Stimulated activated CD8-positive, alpha-beta memory T cell treated with anti-CD3 and anti-CD28 coated beads, Interleukin-7, amount 100 ng/mL, for 48 hours (primary cell): ENCODE results near the gene CNST.

Source experiments
- DNase-seq, 2 donors: peaks; one replicate each; pipeline ENCODE4 v3.0.0-alpha.2; 2020; ENCODE audit warnings: low read depth in 1 of 2; ENCODE audit errors: extremely low read depth in 1 of 2

Gene CNST, protein sequence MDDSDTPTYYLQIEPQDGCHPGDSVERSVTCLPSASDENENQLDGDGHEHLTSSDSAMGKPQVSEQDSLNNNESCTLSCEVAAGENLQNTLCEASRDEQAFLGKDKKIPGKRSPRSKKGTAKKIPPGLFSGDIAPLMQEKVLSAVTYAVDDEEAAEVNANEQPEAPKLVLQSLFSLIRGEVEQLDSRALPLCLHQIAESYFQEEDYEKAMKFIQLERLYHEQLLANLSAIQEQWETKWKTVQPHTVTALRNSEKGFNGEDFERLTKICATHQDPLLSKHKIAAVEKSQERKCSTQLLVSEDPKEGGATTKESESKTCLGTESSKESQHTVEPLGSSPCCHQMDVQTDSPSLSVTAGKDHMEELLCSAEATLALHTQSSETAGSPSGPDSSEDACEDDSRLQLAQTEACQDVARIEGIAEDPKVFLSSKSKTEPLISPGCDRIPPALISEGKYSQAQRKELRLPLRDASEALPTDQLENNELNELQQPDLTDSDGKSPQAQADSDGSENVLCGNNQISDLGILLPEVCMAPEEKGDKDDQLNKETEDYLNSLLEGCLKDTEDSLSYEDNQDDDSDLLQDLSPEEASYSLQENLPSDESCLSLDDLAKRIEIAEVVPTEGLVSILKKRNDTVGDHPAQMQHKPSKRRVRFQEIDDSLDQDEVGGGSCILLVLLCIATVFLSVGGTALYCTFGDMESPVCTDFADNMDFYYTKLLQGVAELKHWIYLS

DNA sequence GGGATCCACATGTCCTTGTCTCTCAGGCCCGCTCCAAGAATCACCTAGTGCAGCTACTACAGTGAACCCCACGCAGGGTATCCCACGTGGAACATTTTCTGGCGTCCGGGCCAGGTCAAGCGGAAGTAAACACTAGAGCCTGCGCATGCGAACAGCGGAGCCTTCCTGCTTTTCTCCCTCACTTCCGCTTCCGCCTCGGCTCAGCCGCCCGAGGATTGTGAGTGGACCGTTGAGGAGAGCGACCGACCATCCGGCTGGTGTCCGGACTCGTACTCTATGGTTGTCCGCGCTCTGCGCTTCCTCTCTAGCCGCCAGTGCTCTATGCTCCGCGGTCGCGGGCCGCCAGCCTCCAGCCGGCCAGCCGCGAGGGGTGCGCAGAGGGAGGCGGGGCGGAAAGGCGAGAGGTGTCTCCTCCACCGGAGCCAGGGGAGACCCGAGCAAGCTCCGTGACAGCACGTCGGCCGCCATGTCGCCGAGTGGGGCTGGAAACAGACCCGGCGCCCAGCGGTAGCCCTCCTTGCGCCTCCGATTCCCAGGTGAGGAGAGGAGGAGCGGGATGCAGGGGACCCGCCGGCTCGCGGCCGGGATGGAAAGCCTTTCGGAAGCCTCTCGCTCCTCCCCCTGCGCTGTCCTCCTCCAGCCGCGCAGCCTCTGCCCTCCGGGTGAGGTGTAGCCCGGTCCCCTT is at the start of gene CNST, which contains the start of gene TFB2M:
TSS of gene CNST (plus strand) at position 329 of the 685 bp plus-strand sequence. CDS start 25,107 bp downstream, outside the sequence.
TSS of gene TFB2M (minus strand) at position 134 of the 685 bp plus-strand sequence. CDS start at position 11, 123 bp downstream.
- DNase-seq = peak; percentile 95

DNA sequence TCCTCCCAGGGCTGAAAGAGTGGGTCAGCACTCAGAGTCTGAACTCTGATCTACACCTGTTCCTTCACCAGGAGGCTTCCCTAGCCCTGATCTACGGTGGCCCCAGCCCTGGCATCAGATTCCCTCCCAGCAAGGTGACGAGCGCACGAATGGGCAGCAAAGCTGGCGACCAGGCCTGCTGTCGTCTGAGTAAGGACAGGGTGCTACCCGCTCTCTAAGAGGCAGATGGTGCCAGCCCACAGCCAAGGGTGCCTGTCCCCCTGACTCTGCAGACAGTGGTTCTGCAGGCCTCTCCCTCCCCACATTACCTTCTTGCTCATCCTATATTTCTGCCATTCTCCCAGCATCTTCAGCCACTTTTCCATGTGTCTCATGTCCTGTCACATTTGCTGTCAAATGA is 48.9 kb upstream of the CNST start:
- no peak for DNase-seq

DNA sequence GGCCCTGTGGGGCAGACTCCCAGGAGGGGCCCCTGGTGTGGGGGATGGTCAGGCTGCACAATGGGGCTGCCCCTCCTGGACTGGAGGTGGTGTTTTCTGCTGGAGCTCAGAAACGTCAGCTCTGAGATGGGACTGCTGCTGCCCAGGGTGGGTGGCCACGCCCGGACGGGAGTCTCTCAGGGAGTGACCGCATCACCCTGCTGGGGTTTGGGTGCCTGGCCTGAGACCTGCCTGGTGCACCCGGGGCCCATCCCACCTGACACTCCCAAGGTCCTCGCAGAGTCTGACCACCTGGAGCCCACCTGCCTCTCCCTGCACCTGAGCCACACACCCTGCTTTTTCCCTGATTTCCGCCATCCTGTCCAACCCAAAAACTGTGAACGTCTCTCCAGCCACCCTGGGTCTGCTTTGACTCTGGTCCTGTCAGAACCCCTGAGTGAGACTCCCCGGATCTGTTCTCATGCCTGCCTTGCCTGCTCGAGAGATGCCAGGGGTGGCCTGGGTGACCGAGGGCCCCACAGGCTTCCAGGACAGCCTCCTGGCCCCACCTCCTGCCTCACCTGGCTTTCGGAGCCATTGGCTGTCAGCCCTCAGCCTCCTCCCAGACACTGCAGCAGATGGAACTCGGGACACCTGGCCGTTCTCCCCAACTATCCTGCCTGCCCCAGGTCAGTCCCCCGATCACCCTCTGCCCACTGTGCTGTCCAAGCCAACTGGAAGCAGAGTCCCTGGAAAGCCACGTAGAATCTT is 47.6 kb upstream of the CNST start:
- no peak for DNase-seq

DNA sequence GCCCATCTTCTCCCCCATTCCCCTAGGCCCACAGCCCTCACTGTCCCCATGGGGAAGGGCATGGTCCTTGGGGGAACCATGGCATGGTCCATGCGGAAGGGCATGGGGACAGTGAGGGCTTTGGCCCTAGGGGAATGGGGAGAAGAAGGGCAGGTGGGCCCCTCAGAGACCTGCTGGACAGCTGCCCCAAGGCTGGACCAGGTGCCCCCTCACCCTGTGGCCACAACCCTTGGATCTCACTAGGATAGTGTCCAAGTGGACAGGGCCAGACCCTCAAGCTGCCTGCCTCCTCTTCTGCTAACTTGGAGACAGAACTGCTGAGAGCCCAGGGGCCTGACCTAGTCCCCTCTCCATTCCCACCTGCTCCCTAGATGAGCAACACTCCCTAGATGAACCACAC is 46.7 kb upstream of the CNST start:
- no peak for DNase-seq

DNA sequence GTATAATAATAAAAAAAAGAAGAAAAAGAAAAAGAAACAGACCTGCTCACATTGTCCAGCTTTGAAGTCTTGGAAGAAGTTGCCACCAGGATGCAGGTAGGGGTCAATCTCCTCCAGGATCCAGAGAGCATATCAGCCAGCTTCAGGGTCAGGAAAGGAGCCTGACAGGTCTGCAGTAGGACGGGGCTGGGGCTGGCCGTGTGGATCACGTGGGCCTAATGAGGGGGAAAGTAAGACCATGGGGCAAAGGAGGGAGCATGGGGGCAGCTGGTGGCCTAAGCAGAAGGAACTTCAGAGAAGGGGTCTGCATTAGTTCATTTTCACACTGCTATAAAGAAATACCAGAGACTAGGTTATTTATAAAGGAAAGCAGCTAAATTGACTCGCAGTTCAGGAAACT is 39.9 kb upstream of the CNST start:
- no peak for DNase-seq

DNA sequence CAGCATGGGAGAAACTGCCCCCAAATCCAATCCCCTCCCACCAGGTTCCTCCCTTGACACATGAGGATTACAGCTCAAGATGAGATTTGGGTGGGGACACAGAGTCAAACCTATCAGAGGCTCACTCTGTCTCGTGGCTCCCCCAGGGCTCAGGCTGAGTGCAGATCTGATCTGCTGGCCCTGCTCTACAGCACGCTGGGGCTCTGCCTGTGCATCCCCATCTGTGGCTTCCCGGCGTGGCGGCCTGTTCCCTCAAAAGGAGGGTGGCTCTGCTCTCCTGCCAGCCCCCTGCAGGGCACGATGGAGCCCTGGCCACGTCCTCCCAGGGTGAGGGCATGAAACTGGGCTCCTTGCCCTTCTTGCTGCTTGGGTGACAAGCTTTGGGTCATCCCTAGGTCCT is 39.3 kb upstream of the CNST start:
- DNase-seq = no peak

DNA sequence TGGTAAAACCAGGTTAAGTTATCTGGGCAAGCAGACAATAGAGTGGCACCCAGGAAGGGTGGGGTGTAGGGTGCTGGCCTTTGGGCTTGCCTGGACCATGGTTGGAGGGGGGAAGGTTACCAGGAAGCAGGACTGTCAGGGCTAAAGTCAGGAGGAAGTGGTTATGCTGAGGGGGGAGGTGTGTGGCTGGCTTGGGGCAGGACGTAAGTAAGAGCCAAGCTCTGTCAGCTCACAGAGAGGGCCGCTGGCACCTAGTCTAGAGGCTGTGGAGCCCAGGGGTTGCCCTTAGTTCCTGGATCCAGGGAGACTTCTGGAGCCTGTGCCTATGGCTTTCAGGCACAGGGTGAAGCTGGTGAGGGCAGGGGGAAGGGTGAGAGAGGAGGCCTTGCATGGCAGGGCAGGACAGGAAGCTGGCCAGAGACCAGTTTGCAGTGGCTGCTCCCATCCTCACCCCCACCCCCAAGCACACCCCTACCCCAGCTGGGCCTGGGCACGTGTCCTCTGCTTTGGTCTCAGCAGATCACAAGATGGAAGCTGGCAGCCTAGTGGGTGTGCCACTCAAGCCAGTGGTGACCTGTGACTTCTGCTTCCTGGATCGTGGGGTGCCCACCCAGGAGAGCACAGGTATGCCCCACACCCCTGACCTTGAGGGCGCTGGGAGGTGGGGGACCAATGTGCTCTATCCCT is 38.7 kb upstream of the CNST start:
- no peak for DNase-seq

DNA sequence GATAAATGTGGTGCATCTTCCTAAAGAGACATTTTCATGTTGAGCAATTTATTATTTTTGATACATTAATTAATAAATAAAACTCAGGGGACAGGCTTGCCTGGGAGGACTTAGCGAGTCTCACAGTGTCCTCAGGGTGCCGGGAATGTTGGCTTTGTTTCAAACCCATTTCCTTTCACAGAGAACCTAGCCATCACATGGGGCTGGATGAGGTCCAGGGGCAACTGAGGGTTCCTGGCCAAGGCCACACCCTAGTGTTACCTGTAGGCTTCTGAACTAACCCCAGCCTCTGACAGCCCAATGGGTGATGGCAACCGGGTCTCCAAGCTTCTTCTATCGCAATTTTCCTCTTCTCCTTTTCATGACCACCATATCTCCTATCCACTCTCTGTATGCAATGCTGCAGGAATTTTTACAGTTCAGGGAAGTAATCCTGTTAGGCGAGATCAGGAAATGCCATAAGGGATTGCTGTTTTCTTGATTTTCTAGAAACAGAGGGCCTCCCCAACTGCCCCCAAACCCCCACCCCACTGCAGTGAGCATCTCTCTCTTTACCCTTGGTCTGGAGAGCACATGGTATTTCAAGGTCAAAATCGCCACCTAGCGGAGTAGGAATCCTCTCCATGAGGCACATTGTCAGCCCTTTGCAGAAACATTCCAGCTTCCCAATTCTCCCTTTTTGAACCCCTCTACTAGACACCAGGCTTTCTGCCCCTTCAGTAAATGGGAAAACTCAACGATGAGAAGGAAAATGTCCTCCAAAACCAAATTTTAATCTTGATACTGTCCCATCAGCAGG is 37.1 kb upstream of the CNST start:
- no peak for DNase-seq

DNA sequence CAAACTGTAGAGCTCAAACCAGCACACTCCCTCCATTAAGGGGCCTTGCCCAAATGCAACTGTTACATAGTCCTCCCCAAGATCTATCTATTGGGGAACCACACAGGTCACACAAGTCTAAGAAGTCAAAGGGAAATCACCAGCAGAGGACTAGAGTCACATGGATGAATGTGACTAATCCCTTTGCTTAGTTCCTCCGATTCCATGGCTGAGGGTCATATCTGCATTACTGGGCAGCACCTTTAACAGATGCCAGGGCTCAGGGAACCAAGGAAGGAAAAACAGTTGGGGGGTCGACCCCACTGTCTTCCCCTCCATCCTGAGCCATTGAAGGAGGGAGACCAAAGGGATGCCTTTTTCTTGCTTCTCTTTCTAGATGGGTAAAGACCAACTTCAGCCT is 35.8 kb upstream of the CNST start:
- no peak for DNase-seq

DNA sequence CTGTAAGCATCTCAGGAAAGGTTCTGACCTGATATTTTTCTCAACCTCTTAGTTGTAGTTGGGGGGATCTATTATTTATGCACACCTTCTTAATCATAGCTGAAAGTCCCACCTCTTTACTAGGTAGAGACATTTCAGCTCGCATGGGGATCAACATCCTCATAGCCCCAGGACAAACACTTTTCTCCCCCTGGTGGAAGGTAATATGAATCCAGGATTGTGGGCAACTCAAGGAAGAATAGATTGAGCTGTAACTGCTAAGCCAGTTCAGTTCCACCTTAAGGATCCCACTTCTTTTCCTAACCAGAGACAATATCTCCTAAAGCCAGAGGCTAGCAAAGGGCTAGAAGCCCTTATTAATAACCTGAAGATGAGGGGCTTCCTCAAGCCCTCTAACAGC is 33.7 kb upstream of the CNST start:
- no peak for DNase-seq

DNA sequence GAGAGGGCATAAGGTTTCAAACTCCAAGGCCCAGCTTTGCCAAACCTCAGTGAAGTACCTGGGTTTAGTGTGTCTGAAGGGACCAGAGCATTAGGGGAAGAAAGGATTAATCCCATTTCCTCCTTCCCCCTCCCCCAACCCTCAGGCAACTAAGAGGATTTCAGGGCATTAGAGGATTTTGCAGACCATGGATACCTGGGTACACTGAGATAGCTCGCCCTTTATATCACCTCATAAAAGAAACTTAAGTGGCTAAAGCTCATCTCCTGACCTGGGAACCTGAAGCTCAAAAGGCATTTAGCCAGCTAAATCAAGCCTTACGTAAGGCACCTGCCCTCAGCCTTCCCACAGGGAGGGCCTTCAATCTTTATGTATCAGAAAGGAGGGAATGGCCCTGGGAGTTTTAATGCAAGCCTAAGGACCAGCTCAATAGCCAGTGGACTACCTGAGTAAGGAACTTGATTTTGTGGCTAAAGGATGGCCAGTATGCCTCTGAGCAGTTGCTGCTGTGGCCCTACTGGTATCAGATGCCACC is 32.8 kb upstream of the CNST start:
- no peak for DNase-seq

DNA sequence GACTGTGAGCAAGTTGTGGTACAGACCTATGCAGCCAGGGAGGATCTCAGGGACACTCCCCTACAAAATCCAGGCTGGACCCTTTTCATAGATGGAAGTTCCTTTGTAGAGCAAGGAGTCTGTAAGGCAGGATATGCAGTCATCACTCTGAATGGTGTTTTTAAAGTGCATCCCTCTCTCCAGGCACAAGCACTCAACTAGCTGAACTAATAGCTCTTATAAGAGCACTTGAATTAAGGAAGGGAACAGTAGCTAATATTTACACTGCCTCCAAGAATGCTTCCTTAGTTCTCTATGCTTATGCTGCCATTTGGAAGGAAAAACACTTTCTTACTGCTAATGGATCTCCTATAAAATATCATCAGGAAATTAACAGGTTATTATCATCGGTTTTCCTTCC is 32.1 kb upstream of the CNST start:
- no peak for DNase-seq

DNA sequence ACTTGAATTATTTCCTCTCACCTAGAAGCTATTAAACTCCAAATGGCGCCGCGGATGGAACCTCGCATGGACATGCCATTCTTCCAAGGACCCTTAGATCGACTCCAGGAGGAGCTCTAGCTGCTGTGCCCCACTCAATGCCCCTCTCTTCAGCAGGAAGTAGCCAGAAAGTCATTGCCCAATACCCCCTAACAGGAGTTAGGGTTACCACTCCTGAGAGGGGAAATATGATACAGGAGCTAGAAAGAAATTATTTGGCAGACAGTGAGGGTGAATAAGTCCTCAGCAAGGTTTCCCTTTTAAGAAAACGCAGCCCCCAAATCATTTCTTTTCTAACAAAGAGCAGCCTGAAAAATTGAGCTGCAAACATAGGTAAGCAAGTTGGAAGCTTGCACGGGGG is 28.8 kb upstream of the CNST start:
- no peak for DNase-seq

DNA sequence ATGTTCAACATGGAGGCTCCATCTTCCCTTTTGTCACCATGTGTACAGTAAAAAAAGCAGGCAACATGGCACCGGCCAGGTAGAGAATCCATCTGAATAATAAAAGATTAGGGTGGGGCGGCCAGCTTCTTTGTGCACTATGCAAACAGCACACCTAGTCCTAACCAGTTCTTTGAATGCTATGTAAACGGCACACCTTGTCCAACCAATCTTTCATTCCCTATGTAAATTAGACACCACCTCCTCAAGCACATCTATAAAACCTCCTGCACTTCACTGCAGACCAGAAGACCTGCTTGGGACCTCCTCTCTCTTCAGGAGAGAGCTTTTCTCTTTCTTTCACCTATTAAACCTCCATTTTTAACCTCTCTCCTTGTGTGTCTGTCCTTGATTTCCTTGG is 28.4 kb upstream of the CNST start:
- DNase-seq = no peak

DNA sequence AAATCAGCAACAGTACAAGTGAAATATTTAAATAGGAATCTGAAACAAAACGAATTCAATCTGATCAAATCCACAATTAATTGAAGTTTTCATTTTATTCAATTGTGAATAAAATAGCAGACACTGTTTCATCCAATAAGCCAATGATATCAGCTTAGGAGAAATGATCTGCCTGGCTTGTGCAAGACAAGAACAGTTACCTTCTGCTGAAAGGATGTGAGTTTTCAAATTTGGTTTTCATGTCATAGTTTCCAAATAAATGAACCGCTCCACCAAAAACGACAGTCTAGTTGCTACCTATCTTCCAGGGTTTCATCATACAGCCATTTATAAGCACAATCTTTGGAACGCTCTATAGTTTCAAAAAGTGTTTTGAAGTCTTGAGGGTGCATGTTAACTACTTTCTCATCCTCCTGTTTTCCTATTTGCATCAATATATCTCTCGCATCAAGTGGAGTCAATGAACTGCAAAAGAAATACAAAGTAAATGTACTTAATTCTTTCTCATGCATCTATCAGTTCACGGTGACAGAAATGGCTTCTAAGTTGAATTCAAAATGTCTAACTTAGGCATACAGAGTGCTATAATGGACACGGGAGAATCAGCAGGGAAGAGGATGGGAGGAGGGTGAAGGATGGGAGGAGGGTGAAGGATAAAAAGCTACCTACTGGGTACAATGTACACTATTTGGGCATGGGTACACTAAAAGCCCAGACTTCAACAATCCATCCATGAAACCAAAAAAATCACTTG is 25.3 kb upstream of the CNST start:
- no peak for DNase-seq

DNA sequence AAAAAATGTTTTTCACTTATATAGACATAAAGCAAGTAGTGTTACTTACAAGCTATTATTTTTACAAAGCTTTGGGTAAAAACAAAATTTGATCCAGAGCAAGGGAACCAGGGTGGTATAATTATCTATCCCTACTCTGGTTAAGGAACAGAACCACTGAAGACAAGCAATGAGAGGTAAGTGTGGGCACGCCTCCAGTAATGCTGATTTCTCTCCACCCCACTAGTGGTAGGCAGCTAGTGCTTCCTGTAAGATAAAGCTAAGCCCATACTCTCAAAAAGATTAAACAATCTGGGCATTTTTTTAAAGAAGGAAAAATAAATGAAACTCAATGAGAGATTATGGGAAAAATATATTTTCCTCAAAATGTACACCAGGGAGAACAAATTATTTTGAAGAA is 22.3 kb upstream of the CNST start:
- DNase-seq = no peak

DNA sequence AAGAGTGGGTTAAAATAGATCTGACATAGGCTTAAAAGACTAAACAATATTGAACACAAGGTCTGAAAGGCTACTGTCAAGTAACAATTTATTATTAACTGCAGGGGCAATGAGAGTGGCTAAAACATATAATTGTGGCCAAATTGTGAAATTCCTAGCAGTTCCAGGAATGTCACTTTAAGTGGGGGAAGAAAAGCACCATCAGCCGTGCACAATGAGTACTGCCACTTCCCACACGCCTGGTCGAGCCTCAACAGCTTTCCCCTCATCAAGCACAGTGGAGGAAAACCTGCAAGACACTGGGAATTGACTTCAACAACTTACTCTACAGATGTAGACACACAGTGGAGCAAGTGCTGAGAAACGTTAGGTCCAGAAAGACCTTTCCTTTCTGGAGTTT is 16.6 kb upstream of the CNST start:
- no peak for DNase-seq

DNA sequence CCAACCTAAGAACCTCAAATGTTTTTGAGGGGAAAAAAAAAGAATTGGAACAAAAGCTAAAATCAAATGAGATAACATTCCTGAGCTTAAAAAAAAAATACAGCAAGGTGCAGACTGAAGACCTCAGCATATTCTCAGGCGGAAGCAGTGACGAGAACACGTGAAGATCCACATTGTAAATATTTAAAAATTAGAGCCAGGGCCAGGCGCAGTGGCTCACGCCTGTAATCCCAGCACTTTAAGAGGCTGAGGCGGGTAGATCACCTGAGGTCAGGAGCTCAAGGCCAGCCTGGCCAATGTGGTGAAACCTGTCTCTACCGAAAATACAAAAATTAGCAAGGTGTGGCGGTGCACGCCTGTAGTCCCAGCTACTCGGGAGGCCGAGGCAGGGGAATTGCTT is 15.9 kb upstream of the CNST start:
- no peak for DNase-seq

DNA sequence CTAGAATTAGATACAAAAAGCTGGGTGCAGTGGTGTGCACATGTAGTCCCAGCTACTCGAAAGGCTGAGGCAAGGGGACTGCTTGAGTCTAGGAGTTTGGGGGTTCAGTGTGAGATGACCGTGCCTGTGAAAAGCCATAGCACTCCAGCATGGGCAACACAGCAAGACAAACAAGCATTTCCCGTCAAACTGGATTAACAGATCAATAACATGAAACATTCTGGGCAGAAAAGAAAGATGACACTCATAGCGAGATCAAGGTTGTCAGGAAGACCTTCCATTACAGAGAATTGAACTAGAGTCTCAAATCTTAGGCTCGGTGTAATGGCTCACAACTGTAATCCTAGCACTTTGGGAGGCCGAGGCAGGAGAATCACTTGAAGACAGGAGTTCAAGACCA is 14.1 kb upstream of the CNST start:
- DNase-seq = no peak
